Measurements from ENCODE around the gene STKLD1.

The STKLD1 gene

DNA sequence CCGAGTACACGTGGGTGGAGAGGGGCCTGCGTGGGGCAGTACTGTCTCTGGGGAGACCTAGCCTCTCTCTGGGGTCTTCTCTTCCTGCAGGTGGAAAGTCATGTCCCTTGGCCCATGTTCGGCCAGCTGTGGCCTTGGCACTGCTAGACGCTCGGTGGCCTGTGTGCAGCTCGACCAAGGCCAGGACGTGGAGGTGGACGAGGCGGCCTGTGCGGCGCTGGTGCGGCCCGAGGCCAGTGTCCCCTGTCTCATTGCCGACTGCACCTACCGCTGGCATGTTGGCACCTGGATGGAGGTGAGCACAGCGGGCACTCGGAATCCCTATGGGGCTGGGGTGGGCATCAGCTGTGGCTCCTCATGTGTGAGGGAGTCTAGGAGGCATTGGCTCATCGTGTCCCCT lies 78.2 kb downstream of the STKLD1 start:
- no peak overlapping the region for H3K27ac ChIP-seq
- TF ChIP-seq, protein P1, sequence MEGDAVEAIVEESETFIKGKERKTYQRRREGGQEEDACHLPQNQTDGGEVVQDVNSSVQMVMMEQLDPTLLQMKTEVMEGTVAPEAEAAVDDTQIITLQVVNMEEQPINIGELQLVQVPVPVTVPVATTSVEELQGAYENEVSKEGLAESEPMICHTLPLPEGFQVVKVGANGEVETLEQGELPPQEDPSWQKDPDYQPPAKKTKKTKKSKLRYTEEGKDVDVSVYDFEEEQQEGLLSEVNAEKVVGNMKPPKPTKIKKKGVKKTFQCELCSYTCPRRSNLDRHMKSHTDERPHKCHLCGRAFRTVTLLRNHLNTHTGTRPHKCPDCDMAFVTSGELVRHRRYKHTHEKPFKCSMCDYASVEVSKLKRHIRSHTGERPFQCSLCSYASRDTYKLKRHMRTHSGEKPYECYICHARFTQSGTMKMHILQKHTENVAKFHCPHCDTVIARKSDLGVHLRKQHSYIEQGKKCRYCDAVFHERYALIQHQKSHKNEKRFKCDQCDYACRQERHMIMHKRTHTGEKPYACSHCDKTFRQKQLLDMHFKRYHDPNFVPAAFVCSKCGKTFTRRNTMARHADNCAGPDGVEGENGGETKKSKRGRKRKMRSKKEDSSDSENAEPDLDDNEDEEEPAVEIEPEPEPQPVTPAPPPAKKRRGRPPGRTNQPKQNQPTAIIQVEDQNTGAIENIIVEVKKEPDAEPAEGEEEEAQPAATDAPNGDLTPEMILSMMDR (conservative IDR thresholded peaks at IDR 0.05; ENCODE audit: low read depth) = no peak
- no peak for DNase-seq (ENCODE audit: low spot score)
- ChIA-PET CTCF (interaction anchor here (0.9 to 1.5 kb wide), 2 partner anchors 32 to 172 kb away, joined by 5 read pairs; no protein-coding TSS in a partner anchor), POLR2A (ENCODE audit: low non-redundant PET) (interaction anchor here (0.5 kb wide), 1 partner anchor 36 kb away, joined by 3 read pairs; no protein-coding TSS in a partner anchor)

DNA sequence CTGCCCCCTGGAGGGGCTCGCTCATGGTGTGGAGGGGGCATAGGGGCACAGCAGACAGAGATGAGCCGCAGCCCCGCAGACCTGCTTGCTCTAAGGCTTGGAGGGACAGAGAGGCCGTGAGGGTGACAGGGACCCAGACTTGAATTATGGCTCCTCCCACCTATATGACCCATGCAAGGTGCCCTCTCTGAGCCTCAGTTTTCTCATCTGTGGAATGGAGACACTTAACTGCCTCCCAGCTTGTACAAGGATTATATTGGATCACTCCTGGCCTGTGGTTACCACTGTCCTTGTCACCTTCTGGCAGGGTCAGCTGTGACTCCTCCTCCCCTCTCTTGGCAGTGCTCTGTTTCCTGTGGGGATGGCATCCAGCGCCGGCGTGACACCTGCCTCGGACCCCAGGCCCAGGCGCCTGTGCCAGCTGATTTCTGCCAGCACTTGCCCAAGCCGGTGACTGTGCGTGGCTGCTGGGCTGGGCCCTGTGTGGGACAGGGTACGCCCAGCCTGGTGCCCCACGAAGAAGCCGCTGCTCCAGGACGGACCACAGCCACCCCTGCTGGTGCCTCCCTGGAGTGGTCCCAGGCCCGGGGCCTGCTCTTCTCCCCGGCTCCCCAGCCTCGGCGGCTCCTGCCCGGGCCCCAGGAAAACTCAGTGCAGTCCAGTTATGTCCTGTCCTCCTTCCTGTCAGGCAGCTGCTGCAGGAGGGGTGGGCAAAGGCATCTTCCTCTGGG lies 78.9 kb downstream of the STKLD1 start:
- ChIA-PET POLR2A (ENCODE audit: low non-redundant PET) (interaction anchor here (0.5 kb wide), 1 partner anchor 37 kb away, joined by 3 read pairs; no protein-coding TSS in a partner anchor), CTCF (interaction anchor here (0.6 to 1.5 kb wide), 4 partner anchors 10 to 172 kb away, joined by 3 to 5 read pairs (median 4); no protein-coding TSS in a partner anchor)
- TF ChIP-seq, protein P1 (conservative IDR thresholded peaks at IDR 0.05; ENCODE audit: low read depth) = no peak
- H3K27ac ChIP-seq = no peak overlapping the region
- no peak for DNase-seq (ENCODE audit: low spot score)
